ENCODE data around the gene ETV6. TPM values are rescaled to one million over a fixed set of nuclear protein-coding genes. Genes with fewer than 3 reads are reported as not detected.

Gene ETV6
- total RNA-seq, 2 experiments from 2014 or later = 17.1 to 19.3 TPM

- Histone ChIP-seq H3K36me3 (ENCODE audit: insufficient read depth, low read length) (peaks cover 14% of the 10 kb centered on the region), H3K79me2 (ENCODE audit: insufficient read depth, low read depth, low read length) (no peaks in the 10 kb centered on the region), H4K20me1 (ENCODE audit: insufficient read depth, low read length) (no peaks in the 10 kb centered on the region; the same call in 1 of the 2 replicates), H3K9me3 (ENCODE audit: low read length) (no peaks in the 10 kb centered on the region), H3K4me3 (ENCODE audit: low read depth, low read length, poor library complexity, severe bottlenecking) (no peak overlapping the region), H3K4me2 (ENCODE audit: low read length) (no peak overlapping the region), H3K27ac (ENCODE audit: low read depth, low read length, poor library complexity, severe bottlenecking) (no peak overlapping the region), H3K9me2 (ENCODE audit: insufficient read depth, low read length) (no peaks in the 10 kb centered on the region), H2AFZ (ENCODE audit: low read length) (no peak overlapping the region), H3K4me1 (ENCODE audit: insufficient read depth, low read length, poor library complexity, severe bottlenecking) (peaks cover 3% of the 10 kb centered on the region)
- intact Hi-C loops (cut with micrococcal nuclease; ENCODE audit: unreplicated experiment) = no loop called here
- BruUV-seq (replicated peaks) = no TSS peak
- ChIA-PET POLR2A (no interaction called here), CTCF (ENCODE audit: unreplicated experiment) (no interaction called here)
- no peak for DNase-seq (ENCODE audit: low spot score)
- no peak for TF ChIP-seq CTCF (conservative IDR thresholded peaks at IDR 0.05; ENCODE audit: low read length)
- no peak for TF ChIP-seq EZH2phosphoT487 (IDR thresholded peaks at IDR 0.05; ENCODE audit: borderline replicate concordance, low read depth, low read length)
These were observed 61.0 kb downstream of the ETV6 start for GRCh38 chr12:11710431-11710830.

- Histone ChIP-seq H3K36me3 (ENCODE audit: insufficient read depth, low read length) (peaks cover 18% of the 10 kb centered on the region), H3K4me2 (ENCODE audit: low read length) (no peak overlapping the region), H3K9me2 (ENCODE audit: insufficient read depth, low read length) (no peaks in the 10 kb centered on the region), H4K20me1 (ENCODE audit: insufficient read depth, low read length) (no peaks in the 10 kb centered on the region; the same call in 1 of the 2 replicates), H3K4me3 (ENCODE audit: low read depth, low read length, poor library complexity, severe bottlenecking) (no peak overlapping the region), H3K9me3 (ENCODE audit: low read length) (no peaks in the 10 kb centered on the region), H3K27ac (ENCODE audit: low read depth, low read length, poor library complexity, severe bottlenecking) (no peak overlapping the region), H2AFZ (ENCODE audit: low read length) (no peak overlapping the region), H3K4me1 (ENCODE audit: insufficient read depth, low read length, poor library complexity, severe bottlenecking) (peaks cover 3% of the 10 kb centered on the region), H3K79me2 (ENCODE audit: insufficient read depth, low read depth, low read length) (no peaks in the 10 kb centered on the region)
- ChIA-PET POLR2A (no interaction called here), CTCF (ENCODE audit: unreplicated experiment) (no interaction called here)
- intact Hi-C loops (cut with micrococcal nuclease; ENCODE audit: unreplicated experiment) = no loop called here
- DNase-seq (ENCODE audit: low spot score) = no peak
- no TSS peak for BruUV-seq (replicated peaks)
- no peak for TF ChIP-seq EZH2phosphoT487 (IDR thresholded peaks at IDR 0.05; ENCODE audit: borderline replicate concordance, low read depth, low read length)
- no peak for TF ChIP-seq CTCF (conservative IDR thresholded peaks at IDR 0.05; ENCODE audit: low read length)
These were observed 61.4 kb downstream of the ETV6 start for GRCh38 chr12:11710906-11711305.

- CTCF ChIA-PET (ENCODE audit: unreplicated experiment) = no interaction called here
- no peaks in the 10 kb centered on the region for H3K79me2 ChIP-seq (ENCODE audit: insufficient read depth, low read depth, low read length)
- no peak overlapping the region for H2AFZ ChIP-seq (ENCODE audit: low read length)
- H4K20me1 ChIP-seq (ENCODE audit: insufficient read depth, low read length) = no peaks in the 10 kb centered on the region; the same call in 1 of the 2 replicates
- peaks cover 18% of the 10 kb centered on the region for H3K36me3 ChIP-seq (ENCODE audit: insufficient read depth, low read length)
- no peak for TF ChIP-seq EZH2phosphoT487 (IDR thresholded peaks at IDR 0.05; ENCODE audit: borderline replicate concordance, low read depth, low read length)
- TF ChIP-seq CTCF (conservative IDR thresholded peaks at IDR 0.05; ENCODE audit: low read length) = no peak
- peaks cover 3% of the 10 kb centered on the region for H3K4me1 ChIP-seq (ENCODE audit: insufficient read depth, low read length, poor library complexity, severe bottlenecking)
- intact Hi-C loops (cut with micrococcal nuclease; ENCODE audit: unreplicated experiment) = no loop called here
- no peak overlapping the region for H3K4me2 ChIP-seq (ENCODE audit: low read length)
- H3K9me2 ChIP-seq (ENCODE audit: insufficient read depth, low read length) = no peaks in the 10 kb centered on the region
- DNase-seq (ENCODE audit: low spot score) = no peak
- H3K27ac ChIP-seq (ENCODE audit: low read depth, low read length, poor library complexity, severe bottlenecking) = no peak overlapping the region
- no peak overlapping the region for H3K4me3 ChIP-seq (ENCODE audit: low read depth, low read length, poor library complexity, severe bottlenecking)
- POLR2A ChIA-PET = no interaction called here
- H3K9me3 ChIP-seq (ENCODE audit: low read length) = no peaks in the 10 kb centered on the region
- BruUV-seq (replicated peaks) = no TSS peak
These were observed 62.3 kb downstream of the ETV6 start for GRCh38 chr12:11711651-11712327.
